NK-92 (cell line): ENCODE results near the gene IGFL3.
"Not testable (repeated sequence)": the region's sequence is repeated elsewhere in the genome, so short reads cannot be mapped to it uniquely, and the experiment has no call there.

Experiments
- DNase-seq: peaks from one replicate; lab custom pipeline; 2025; ENCODE audit not compliant: unreplicated experiment; lab: John Stamatoyannopoulos, UW

The IGFL3 gene

DNA sequence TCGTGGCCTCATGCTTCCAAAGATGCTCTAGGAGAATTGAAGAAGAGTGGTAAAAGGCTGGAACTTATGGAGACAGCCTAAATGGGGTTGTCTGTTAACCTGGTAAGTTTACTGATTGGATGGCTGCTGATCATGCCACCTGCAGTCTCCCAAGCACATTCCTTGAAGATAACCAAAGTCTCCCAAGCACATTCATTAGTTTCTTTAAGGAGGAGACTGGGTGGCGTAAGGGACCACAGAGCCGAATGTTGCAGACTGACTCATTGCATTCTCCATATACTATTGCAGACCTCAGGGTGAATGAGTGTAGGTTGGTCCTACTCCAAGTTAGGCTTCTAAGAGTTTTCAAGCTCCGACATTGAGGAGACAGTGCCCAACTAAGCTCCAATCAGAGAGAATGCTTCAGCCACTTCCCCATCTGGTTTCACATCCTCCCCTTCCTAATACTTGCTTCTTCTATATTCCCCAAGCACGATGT lies at the start of gene IGFL3:
Gene IGFL3 (minus strand): TSS at position 51 of the 478 bp plus-strand sequence. CDS start 39 bp downstream, at position 12.
- DNase-seq = no peak

DNA sequence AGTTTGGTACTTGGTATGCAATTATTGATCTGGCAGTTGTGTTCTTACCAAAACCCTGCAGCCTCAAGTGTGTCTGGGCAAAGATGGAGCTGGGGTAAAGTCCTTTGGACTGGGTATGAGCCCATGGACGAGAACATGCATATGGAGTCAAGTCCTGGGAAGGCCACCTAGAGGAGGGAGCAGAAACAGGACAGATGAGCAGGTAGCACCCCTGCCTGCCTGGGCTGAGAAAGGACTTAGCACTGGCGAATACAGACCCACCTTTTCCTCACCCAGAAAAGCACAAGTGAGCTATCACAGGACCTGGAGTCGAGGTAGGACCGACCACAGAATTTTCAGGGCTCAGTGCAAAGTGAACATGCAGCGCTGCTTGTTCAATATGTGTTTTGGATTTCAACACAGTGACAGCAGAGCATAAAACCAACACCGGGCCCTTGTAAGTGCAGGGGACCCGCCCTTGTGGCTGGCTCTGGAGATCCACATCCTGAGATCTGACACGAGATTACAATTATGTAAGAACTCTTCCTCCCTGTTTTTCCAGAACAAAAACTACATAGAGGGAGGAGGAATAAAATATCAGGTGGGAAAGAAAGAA lies 49.5 kb upstream of the IGFL3 start:
- DNase-seq = no peak

DNA sequence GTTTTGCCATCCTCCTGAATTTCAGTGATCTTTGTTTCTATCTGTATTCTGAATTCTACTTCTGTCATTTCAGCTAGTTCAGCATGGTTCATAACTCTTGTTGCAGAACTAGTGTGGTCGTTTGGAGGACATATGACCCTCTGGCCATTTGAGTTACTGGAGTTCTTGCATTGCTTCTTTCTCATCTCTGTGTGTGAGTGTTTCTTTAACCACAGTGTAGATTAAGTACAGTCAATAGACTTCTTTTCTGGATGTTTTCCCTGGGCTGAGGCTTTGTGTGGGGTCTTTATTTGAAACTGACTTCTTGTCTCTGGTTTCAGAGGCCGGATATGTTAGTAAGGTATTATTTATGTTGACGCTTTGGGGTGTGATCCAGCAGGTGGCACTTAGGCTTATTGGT lies 38.2 kb upstream of the IGFL3 start:
- no peak for DNase-seq

DNA sequence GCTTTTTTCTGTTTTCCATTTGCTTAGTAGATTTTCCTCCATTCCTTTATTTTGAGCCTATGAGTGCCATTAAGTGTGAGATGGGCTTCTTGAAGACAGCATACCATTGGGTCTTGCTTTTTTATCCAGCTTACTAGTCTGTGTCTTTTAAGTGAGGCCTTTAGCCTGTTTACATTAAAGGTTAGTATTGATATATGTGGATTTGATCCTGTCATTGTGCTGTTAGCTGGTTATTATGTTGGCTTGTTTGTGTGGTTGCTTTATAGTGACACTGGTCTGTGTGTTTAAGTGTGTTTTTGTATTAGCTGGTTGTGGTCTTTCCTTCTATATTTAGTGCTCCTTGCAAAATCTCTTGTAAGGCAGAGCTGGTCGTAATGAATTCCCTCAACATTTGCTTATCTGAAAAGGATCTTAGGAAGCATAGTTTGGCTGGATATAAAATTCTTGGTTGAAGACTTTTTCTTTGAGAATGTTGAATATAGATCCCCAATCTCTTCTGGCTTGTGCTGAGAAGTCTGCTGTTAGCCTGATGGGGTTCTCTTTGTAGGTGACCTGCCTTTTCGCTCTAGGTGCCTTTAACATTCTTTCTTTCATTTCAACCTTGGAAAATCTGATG lies 37.3 kb upstream of the IGFL3 start:
- not testable (repeated sequence) for DNase-seq

DNA sequence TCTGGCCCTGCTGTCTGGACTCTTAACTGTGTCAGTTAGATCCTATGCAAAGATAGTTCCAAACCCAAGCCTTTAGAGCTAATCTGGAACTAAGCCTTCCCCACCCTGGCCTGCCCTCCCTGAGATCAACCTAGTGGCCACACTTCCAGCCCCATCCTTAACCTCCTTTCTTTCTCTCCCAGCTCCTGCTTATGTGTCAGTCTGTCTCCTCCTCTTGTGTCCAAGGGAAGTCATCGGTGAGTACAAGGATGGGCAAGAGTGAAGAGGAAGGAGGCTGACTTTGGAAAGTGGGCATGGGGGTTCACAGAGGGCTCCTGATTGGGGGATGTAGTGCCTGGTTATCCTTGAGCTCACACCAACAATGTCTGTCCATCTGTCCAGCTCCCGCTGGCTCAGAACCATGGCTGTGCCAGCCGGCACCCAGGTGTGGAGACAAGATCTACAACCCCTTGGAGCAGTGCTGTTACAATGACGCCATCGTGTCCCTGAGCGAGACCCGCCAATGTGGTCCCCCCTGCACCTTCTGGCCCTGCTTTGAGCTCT lies 35.8 kb upstream of the IGFL3 start:
- no peak for DNase-seq

DNA sequence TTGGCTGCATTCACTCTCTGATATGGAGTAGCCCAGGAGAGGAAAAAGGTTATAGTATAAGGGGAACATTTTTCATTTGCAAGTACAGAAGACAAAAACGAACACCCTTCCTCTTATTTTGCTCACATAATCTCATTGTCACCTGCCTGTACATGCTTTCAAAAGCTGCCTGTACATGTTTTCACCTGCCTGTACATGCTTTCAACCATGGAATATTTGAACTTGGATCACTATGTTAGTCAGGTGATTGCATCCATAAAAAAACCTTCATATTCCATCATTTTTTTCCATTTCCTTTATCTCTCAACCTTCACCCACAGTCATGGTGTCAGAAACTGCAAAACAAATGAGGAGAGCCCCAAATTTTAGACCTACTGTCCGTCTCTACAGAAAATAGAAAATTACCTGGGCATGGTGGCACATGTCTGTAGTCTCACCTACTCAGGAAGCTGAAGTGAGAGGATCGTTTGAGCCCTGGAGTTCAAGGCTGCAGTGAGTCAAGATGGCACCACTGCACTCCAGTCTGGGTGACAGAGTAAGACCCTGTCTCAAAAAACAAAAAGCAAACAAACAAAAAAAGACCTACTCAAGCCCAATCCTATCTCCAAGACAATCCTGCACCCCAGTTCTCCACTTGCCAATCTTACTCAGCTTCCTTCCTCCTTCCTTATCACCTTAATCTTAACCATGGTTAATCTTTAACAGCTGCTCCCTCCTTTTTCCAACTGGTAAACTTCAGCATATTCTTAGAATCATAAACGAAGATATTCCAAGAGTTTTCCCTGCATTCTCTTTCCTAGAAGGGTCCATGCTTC lies 35.1 kb upstream of the IGFL3 start:
- DNase-seq = no peak

DNA sequence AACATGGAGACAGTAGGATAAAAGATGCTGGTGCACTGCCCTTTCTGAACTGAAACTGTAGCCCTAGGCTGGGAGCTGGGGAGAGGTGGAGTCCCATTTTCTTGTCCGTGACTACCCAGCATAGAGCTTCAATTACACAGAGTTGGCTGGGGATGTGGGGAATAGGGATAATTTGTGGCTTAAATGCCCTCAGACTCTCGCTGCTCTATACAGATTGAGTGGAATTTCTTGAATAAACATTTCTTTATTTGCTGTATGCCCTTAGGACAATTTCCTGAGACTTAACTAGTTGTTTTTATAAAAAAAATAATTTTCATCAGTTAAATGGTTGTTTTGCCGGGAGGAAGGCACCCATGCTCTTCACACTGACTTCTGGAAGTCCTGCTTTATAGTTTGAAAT lies 30.7 kb upstream of the IGFL3 start:
- DNase-seq = no peak

DNA sequence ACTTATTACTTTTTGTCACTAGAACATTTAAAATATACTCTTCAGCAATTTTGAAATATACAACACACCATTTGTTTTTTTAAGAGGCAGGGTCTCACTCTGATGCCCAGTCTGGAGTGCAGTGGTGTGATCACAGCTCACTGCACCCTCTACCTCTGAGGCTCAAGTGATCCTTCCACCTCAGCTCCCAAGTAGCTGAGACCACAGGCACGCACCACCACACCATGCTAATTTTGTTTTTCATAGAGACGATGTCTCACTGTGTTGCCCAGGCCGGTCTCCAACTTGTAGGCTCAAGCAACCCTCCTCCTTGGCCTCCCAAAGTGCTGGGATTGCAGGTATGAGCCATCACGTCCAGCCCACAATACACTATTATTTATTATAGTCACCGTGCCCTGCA lies 26.1 kb upstream of the IGFL3 start:
- DNase-seq = no peak

DNA sequence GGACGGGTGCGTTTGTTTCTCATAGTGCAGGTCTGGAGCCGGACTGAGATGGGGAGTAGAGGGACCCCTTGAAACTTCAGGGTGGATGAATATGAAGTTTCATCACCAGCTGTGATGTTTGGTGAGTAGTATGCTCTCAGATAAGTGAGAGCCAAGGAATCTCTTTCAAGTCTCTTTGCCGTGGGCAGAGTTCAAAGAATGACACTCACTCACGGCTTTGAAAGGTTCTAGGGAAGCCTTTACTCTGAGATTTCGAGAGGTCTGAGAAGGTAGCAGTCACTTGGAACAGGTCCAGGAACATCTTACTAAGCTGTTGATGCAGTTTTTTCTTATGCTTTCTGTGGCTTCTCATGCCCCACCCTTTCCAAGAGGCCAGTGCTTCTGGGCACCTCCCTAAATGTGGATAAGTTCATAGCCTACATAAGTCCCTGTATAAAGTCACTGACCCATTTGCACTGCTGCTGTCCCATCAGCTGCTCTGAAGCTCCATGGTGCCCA lies 23.4 kb upstream of the IGFL3 start, which contains the start of gene IGFL2:
Gene IGFL2 (plus strand): TSS at position 448 of the 498 bp plus-strand sequence. CDS start 41 bp downstream, at position 489.
- DNase-seq = no peak

DNA sequence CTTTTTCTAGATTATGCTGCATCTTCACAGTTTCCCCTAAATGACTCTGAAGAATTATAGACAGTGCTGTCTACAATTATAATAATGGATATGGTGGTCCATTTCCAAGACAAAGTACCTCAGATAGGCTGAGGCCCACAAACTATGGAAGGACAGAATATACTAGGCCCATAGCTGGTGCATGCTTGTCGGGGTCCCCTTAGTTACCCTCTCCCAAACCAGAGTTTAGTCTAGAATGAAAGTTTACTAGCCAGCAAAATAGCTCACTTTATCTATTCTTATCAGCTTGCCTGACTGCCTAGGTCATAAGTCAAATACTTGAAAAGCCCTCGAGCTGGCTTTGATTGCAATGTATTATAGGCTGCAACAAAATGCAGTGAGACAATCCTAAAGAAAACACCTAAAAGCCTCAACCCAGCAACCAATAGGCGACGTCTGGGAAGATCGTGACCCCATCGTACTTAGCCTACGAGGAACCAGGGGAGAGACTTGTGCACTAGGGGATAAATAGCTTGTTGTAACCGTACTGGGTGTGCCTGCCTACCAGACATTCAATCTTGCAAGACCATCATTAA lies 22.8 kb upstream of the IGFL3 start:
- no peak for DNase-seq

DNA sequence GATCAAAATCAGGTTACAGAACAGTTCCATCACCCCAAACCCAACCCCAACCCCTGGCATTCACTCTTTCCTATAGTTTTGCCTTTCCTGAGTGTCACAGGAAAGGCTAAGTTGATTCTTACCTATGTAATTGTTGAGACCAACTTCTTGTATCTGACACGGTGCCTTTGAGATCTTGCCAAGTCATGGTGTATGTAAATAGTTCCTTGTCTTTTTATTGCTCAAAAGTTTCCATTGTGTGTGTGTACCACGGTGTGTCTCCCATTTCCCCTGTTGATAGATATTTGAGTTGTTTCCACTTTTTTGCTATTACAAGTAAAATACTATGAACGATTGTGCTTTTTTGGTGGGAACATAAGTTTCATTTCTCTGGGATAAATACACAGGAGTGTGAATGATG lies 20.3 kb upstream of the IGFL3 start:
- DNase-seq = no peak

DNA sequence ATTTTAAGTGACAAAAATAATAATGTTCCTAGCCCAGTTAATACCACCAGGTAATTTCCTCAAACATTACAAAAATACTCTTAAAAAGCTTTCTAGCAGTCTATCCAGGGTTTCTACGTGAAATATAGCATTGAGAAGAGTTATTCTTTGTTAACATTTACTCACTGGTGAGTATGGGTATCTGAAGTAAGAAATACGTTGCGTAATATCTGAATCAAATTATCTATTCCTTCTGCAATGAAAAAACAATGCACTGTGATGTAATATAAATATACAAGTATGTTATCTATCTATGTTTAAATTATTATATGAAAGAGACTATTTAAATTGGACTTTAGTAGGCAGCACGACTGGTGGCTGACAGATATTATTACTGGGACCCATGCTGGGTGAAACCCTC lies 17.8 kb upstream of the IGFL3 start:
- DNase-seq = no peak

DNA sequence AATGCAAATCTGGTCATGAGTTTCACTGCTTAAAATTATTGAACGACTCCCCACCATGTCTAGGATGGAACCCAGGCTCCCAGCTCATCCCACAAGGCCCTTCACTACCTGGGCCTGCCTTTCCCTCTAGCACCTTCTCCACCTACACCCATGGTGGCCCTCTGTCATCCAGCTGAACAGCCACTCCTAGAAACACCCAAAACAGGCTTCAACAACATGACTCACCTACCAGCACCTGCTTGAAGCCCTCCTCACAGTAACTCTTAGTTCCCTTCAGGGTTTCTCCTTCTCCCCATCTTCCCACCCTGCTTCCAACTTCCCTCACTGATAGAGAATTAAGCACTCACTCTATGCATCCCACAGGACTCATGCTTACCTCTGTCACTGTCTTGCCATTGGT lies 16.9 kb upstream of the IGFL3 start:
- DNase-seq = no peak

DNA sequence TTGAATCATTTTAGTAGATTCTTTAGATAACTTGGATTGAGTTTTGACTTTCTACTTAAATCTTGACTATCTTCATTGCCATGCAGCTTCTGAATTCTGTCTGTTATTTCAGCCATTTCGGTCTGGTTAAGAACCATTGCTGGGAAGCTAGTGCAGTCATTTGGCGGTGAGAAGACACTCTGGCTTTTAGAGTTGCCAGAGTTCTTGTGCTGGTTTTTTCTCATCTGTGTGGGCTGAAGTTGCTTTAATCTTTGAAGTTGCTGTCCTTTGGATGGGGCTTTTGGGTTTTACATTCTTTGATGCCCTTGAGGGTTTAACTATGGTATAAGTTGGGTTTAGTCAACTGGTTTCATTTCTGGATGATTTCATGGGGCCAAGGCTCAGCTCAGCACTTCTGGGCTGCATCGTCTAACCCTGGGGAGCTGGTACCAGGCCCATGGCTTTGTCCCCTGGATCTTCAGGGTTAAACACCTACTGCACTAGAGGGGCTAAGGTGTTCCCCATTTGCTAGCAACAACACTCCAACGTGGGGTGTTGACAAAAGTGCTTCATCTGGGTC lies 13.5 kb upstream of the IGFL3 start:
- no peak for DNase-seq

DNA sequence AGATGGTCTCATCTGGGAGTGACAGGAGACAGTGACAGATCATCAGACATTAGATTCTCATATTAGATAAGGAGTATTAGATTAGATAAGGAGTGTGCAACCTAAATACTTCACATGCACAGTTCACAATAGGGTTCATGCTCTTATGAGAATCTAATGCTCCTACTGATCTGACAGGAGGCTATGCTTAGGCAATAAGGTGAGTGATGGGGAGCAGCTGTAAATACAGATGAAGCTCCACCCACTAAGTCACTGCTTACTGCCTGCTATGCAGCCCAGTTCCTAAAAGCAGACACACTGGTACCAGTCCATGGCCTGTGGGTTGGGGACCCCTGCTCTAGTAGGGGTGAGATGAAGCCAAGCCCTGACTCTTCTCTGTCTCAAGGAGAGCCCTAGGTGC lies 10.0 kb upstream of the IGFL3 start:
- DNase-seq = no peak

DNA sequence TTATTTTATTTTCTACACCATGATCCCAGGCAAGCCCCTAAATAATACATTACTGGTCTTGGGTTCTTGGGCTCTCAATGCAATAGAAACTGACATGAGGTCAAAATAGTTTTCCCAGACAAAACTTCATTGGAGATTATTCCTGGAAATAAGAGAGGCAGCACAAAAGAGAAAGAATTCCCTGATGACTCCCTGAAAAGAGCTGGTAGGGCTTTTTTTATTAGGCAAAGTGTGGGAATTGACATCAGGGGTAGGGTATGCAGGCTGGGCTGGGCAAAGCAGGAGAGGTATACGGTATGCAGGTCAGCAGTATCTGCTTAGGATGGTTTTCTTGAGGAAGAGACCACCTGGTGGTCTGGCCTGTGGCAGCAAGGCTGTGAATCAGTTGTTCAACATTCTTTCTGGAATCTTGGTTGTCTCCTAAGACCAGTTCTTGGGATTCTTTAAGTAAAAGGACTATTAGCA lies 9.3 kb upstream of the IGFL3 start:
- no peak for DNase-seq

DNA sequence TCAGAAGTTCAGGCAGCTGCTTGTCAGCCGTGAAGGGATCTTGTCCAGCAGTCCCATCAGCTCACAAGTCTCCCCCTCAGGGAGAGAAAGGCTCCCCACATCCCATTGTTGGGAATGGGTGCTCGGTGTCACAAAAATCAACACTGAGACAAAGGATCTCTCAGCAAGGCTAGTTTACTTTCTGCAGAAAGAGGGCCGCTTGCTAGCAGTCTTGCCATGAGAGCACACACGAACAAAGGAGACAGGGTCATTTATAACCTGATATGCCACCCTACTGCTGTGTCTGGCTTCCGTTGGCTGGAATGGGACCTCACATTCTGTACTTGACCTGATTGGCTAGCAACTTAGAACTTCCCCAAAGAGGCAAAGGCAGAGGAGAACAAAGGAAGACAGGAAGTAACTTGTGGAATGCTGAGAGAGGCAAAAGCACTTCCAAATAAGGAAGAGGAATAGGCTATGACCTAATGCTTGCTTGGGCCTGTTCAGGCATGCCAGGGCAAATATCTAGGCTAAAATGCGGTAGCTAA lies 8.7 kb upstream of the IGFL3 start:
- DNase-seq = no peak

DNA sequence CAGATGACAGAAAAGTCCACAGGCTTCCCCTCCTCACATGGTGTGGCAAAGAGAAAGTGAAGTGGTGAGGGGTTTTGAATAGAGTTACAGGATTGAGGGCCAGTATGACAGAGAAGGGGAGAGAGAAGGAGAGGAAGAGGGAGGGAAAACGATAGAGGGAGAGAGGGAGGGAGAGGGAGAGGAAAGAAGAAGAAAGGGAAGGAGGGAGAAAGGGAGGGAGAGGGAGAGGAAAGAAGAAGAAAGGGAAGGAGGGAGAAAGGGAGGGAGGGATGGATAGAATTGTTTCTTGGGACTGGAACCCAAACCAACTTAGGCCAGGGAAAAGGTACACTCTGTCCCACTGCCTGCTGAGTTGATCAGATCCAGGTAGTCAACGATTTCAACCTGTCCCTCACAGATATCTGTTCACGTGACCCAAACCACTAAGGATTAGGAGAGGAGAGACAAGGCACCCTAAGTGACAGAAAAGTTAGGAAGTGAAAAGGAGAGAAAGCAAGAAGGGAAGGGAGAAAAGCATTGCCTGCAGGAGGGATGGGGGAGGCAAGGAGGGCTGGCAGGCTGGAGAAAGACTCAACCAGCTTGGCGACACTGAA lies 8.1 kb upstream of the IGFL3 start:
- no peak for DNase-seq

DNA sequence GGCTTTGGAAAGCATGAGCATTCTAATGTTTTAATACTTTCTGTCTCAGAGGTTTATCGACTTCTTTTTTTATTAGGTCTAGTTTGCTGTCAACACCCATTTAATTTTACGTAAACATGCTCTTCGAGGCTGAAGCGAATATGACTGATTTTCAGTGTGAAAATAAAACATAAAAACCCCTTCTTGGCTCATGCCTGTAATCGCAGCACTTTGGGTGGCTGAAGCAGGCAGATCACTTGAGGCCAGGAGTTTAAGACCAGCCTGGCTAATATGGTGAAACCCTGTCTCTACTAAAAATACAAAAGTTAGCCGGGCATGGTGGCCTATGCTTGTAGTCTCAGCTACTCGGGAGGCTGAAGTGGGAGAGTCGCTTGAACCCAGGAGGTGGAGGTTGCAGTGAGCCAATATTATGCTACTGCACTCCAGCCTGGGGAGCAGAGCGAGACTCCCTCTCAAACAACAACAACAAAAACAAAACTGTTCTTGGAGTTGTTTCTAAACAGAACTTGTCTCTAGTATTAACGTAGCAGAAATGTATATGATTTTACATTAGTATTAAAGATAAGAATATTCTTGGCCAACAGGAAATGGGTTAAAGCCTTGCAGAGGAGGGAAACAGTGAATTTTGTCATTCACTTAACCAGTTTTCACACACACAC lies 7.1 kb upstream of the IGFL3 start:
- DNase-seq = no peak
